LHCN-M2 (cell line): ENCODE results near the gene ANKRD13C. TPM values are rescaled to one million over a fixed set of nuclear protein-coding genes. Genes with fewer than 3 reads are reported as not detected.
"Not testable (repeated sequence)": the region's sequence is repeated elsewhere in the genome, so short reads cannot be mapped to it uniquely, and the experiment has no call there.

Experiments
- DNase-seq: peaks from one replicate; pipeline ENCODE4 v3.0.0-alpha.2; 2012; ENCODE audit warnings: low read depth
- polyA plus RNA-seq: library from polyadenylated mRNA; unstranded; fragments of >200 nt; gene quantifications from one replicate; pipeline ENCODE4 v1.2.1, GENCODE V29; 2012; ENCODE audit warnings: missing spikeins
- total RNA-seq: library from RNA; depleted of rRNA; stranded (reverse); fragments of >200 nt; gene quantifications from 2 replicates; pipeline ENCODE4 v1.2.3, GENCODE V29; 2014; rRNA removed

ANKRD13C gene, protein sequence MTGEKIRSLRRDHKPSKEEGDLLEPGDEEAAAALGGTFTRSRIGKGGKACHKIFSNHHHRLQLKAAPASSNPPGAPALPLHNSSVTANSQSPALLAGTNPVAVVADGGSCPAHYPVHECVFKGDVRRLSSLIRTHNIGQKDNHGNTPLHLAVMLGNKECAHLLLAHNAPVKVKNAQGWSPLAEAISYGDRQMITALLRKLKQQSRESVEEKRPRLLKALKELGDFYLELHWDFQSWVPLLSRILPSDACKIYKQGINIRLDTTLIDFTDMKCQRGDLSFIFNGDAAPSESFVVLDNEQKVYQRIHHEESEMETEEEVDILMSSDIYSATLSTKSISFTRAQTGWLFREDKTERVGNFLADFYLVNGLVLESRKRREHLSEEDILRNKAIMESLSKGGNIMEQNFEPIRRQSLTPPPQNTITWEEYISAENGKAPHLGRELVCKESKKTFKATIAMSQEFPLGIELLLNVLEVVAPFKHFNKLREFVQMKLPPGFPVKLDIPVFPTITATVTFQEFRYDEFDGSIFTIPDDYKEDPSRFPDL
- total RNA-seq, result 16.5 and 22.5 TPM in 2 replicates
- 6.7 TPM for polyA plus RNA-seq

DNA sequence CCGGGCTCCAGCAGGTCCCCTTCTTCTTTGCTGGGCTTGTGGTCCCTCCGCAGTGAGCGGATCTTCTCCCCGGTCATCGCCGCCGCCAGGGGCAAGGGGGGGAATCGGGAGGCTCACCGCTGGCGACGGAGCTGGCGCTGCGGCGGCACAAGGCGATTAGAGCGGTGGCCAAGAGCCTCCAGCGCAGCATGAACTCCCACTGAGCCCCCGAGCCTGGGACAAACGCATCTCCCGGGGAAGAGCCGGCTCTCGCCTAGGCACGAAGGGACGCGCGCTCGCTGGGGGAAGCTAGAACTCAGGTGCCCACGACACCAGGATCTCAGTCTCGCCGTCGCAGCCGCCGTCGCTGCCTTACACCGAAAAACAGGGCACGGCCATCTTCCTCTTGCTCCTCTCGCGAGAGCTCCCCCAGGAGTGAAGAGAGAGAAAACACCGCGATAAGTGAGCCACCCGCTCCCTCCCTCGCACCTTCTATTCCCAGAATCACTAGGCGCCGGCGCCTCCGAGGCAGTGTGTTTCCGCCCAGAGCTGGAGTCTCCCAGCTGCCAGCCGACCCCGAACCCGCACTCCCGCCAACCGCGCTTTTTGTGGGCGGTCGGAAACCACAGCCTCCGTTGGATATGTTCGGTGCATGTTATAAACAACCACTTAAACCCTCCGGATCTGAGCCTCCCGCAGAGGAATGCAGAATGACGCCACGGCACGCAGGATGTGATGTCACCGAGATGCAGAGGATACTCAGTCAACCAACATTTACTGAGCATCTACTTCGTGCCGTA lies at the start of gene ANKRD13C:
ANKRD13C (minus strand) TSS at position 391 of the 779 bp plus-strand sequence; CDS start at position 77, 314 bp downstream.
- DNase-seq, result peak; percentile 96

DNA sequence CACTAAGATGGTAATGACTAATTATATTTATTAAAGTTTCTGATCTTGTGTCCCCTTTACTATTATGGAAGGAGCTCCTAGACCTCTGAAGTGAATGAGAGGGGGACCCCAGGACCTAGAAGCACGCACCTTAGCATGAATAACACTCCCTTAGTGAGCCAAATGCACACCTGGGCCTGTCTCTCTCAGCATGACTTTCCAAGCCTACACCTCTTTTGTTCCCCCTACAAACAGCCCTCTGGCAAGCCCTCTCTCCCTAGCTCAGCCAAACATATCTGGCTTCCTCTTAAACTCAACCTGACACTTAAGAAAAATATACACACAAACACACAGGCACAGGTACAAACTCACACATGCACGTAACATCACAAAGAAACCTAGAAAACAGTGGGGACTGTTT lies 49.2 kb upstream of the ANKRD13C start:
- DNase-seq, result no peak

DNA sequence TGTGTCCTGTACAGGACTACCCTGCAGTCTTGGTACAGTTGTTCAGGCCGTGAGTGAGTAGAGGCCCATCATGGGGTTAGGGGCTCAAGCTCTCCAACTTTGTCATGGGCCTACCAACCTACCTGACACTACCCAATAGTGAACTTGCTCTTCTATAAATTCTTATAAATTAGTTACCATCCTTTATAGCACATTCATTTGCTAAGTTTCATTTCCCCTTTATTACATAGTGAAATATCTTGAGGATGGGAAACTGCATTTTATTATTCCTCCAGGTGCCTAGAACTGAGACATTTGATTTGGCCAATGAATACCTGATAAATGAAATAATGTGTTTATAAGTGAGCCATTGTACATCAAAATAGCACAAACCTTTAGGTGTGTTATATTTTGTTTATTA lies 47.5 kb upstream of the ANKRD13C start:
- no peak for DNase-seq

DNA sequence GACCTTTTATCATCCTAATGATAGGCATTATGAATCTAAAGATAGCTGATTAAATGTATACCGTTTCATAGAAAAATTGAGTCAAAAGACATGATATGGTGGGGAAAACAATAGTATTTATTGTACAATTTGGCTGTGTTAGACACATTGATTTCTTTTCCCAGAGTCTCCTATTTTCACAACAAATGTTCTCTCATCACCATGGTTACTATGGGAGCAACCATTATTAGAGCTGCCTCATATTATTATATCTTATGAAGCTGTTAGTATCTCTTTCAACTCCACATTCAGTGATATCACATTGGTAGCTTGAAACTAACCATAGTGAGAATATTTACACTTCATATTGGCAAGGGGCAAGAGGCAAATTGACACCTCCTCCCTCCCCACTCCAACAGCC lies 45.8 kb upstream of the ANKRD13C start:
- no peak for DNase-seq

DNA sequence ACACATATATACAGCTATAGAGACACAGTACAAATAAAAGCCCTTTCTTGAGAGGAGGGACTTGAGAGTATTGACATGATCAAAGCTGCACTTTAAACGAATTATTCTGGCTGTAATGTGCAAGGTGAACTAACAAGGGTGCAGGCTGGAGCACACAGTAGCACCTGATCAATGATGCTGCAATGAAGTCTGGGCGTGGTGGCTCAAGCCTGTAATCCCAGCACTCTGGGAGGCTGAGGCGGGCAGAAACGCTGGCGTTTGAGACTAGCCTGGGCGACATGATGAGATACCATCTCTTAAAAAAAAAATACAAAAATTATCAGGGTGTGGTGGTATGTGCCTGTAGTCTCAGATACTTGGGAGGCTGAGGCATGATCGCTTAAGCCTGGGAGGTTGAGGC lies 42.5 kb upstream of the ANKRD13C start:
- no peak for DNase-seq

DNA sequence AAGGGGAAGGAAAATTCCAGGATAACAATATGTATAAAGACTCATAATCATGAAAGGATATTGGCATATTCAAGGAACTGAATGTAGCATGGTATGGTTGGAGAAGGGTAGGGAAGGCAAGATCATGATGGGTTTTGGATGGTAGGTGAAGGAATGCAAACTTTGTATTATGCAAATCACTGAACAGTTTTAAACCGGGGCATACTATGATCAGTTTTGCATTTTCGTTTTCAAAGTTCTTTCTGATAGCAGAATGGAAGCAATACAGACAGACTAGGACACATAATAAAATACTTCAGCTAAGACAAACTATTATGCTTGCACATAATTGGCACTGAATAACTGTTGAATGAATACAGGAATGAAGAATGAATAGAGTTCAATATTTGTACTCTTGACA lies 42.1 kb upstream of the ANKRD13C start:
- DNase-seq, result no peak

DNA sequence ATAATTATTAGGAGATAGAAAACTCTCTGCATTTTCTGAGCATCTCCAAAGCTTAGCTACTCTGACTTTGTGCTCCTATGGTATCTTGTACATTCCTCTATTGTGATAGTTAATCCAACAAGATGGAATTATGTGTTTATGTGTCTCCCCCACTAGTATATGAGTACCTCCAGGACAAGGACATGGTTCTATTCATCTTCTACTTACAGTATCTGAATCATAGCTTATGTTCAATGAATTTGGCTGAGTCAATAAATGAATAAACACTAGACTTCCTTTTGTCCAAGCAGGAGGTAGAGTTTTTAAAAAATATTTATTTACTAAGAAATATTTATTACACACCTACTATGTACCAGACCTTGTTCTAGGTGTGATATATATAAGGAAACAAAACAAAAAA lies 38.1 kb upstream of the ANKRD13C start:
- DNase-seq, result no peak

DNA sequence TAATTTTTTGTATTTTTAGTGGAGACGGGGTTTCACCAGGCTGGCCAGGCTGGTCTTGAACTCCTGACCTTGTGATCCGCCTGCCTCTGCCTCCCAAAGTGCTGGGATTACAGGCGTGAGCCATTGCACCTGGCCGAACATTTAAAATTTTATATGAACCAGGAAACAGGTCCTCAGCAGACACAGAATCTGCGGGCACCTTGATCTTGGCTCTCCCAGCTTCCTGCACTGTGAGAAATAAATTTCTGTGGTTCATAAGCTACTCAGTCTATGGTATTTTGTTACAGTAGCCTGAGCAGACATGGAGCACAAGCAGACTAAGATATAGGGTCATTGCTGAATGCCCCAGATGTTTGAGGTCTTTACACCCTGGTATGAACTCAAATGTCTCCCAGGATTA lies 33.0 kb upstream of the ANKRD13C start:
- DNase-seq, result no peak

DNA sequence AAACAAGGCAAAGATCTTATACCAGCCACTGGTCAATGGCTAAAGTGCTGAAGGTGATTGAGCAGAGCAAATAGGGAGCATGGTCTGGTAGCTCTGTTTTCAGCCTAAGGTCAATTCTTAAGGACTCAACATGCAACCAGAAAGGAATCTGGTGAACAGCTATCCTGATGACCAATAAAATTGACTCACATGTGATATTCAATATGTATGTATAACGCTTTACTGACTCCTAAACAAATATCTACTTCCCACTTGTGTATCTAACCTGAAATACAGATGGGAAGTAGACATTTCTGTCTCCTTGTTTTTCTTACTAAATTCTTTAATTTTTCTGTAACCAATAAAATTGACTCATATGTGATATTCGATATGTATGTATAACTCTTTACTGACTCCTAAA lies 31.6 kb upstream of the ANKRD13C start:
- DNase-seq, result no peak

DNA sequence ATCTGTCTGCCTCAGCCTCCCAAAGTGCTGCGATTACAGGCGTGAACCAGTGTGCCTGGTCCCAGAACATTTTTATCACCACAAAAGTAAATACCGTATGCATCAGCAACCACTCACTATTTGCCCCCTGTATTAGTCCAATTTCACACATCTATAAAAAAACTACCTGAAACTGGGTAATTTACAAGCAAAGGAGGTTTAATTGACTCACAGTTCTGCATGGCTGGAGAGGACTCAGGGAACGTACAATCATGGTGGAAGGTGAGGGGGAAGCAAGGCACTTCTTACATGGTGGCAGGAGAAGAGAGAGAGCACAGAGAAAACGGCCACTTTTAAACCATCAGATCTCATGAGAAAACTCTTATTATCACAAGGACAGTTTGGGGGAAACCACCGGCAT lies 31.0 kb upstream of the ANKRD13C start:
- DNase-seq, result no peak

DNA sequence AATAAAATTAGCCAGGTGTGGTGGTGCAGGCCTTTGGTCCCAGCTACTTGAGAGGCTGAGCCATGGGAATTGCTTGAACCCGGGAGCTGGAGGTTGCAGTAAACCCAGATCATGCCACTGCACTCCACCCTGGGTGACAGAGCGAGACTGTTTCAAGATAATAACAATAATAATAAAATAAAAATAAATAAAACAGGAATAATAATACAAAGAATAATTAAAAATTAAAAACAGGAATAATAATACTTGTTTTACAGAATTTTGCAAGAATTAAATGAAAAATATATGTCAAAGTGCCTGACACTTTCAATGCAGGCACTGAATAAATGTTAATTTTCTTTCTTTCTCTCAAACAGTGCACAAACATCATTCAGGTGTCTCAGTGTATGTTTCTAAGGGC lies 30.0 kb upstream of the ANKRD13C start:
- DNase-seq, result no peak

DNA sequence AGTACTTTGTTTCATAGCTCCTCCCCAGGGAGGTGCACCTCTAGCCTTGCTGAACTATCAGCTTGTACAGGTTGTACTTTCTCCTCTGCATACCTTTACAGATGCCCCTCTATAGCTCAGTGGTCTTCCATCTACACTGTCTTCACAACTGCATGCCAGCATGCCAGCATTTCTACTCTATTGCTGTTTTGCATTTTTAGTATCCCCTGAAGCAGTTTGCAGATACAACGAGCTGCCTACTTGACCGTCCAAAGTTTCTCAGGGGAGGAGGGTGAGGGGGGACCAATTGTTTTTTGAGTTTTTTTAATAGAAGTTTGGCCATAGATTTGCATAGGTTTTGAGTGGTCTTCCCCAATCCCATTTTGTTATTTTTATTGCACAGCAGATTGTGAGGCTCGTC lies 29.0 kb upstream of the ANKRD13C start:
- DNase-seq, result no peak

DNA sequence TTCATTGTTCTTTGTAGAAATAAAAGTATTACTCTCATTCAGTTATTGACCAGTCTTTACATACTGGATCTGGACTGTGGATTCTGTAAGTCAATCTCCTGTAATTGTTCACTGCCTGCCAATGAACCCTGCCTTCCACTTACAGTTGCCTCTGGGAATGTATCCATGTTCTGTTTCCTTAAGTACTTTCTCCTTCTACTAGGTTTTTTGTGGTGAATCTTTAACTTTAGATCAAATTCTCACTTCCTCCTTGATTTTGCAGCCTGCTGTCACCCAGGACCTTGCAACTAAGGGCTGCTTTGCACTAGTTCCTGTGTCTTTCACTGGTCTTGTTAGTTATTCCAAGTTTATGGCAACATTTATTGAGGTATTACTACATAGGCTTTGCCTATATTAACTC lies 28.2 kb upstream of the ANKRD13C start:
- no peak for DNase-seq

DNA sequence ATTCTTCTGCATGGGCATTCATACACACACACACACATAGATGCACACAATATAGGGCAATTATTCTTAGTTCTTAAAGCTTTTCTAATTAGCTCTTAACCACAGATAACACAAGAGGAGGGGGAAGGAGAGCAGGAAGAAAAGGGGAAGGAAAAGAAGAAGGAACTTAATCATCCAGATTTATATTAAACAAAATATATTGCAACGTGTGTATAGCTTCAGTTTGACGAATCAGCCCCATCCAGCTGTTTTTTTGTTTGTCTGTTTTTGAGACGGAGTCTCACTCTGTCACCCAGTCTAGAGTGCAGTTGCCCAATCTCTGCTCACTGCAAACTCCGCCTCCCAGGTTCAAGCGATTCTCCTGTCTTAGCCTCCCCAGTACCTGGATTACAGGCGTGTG lies 21.7 kb upstream of the ANKRD13C start:
- DNase-seq, result no peak

DNA sequence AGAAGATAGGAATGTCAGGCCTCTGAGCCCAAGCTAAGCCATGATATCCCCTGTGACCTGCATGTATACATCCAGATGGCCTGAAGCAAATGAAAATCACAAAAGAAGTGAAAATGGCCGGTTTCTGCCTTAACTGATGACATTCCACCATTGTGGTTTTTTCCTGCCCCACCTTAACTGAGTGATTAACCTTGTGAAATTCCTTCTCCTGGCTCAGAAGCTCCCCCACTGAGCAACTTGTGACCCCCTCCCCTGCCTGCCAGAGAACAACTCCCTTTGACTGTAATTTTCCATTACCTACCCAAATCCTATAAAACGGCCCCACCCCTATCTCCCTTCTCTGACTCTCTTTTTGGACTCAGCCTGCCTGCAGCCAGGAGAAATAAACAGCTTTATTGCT lies 19.1 kb upstream of the ANKRD13C start:
- DNase-seq, result not testable (repeated sequence)

DNA sequence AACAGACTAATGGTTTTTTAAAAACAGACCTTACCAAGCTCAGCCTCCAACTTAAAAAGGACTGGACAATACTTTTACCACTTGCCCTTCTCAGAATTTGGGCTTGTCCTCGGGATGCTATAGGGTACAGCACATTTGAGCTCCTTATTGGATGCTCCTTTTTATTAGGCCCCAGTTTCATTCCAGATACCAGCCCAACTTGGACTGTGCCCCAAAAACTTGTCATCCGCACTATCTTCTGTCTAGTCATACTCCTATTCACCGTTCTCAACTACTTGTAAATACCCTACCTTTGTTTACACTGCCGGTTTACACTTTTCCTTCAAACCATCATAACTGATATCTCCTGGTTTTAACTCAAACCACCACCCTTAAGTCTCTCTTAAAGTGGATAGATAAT lies 17.9 kb upstream of the ANKRD13C start:
- no peak for DNase-seq

DNA sequence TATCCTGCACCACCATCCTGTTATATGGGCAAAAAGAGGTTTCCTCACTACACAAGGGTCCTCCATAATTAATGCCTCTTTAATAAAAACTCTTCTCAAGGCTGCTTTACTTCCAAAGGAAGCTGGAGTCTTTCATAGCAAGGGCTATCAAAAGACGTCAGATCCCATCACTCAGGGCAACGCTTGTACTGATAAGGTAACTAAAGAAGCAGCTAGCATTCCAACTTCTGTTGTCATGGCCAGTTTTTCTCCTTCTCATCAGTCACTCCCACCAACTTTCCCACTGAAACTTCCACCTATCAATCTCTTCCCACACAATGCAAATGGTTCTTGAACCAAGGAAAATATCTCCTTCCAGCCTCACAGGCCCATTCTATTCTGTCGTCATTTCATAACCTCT lies 17.1 kb upstream of the ANKRD13C start:
- DNase-seq, result not testable (repeated sequence)

DNA sequence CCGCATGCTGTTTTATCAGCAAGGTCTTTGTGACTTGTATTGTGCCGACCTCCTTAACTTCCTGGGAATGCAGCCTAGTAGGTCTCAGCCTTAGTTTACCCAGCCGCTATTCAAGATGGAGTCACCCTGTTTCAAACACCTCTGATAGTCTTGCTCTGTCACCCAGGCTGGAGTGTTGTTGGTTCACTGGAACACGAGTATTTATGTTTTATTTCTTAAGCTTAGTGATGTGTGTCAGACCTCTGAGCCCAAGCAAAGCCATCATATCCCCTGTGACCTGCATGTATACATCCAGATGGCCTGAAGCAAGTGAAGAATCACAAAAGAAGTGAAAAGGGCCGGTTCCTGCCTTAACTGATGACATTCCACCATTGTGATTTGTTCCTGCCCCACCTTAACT lies 12.9 kb upstream of the ANKRD13C start:
- not testable (repeated sequence) for DNase-seq

DNA sequence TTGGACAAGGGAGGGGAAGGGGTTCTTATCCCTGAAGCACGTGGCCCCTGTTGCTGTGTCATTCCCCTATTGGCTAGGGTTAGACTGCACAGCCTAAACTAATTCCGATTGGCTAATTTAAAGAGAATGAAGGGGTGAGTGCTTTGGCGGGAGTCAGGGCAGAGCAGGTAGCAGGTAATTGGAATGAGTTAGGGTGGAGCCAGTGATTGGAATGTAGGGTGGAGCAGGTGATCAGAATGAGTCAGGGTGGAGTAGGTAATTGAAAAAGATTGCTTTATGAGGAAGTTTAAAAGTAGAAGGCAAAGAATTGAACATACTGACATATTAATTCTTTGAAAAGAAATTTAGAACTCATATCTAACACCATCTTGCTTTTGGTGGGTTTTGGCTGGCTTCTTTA lies 12.5 kb upstream of the ANKRD13C start:
- DNase-seq, result not testable (repeated sequence)

DNA sequence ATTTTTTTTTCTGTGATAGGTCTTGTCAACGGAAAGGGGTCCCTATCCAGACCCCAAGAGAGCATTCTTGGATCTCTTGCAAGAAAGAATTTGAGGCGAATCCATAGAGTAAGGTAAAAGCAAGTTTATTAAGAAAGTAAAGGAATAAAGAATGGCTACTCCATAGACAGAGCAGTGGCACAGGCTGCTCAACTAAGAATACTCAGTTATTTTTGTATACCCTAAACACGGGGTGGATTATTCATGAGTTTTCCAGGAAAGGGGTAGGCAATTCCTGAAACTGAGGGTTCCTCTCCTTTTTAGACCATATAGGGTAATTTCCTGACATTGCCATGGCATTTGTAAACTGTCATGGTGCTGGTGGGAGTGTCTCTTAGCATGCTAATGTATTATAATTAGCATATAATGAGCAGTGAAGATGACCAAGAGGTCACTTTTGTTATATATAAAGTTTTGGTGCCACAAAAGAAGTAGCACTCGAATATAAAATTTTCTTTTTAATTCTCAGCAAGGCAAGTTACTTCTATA lies 12.0 kb upstream of the ANKRD13C start:
- DNase-seq, result not testable (repeated sequence)

DNA sequence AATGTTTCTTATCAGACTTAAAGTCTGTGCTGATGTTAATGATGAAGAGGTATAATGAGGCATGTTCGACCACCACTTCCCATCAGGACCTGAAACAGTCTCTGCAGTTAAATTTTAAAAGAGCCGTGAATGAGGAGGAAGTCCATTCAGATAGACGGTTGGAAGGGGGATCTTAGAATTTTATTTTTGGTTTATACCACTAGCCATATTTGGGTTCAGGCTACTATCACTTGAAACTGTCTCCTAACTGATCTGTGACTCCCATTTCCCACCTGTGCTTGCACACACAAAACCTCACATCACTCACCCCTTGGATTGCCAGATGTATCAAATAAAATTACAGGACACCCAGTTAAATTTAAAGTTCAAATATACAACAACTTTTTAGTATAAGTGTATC lies 9.9 kb upstream of the ANKRD13C start:
- no peak for DNase-seq

DNA sequence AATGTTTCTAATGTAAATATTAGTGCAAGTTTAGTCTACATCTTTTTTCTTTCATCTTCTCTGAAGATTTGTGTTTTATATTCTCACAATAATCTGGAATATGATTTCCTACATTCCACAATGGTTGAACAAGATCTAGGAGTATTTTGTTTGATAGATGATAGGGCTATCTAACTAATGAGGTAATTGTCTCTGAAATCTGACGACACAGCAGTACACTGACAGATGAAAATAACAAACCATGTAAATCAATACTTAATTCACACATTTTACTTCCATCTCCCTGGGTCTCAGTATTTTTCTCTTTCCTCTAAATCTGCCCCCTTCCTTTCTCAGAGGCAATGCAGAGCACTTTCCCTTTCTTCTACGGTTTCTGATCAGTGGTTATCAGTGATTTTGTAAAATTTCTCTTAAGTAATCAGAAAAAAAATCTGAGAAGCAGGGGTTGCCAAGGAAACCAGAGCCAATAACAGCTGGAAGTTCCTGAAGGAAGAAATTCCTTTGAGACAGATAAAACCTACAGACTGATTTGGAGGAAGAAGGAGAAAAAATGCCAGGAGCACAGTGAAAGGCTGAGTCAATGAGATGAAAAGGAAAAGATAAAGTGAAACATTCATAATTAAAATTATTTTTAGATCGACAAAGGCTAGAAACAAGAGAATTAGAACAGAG lies 7.3 kb upstream of the ANKRD13C start:
- peak; percentile 45 for DNase-seq
